Measurements from ENCODE around the gene MAMDC2. TPM values are rescaled to one million over a fixed set of nuclear protein-coding genes. Genes with fewer than 3 reads are reported as not detected.

MAMDC2 gene
- total and polyA plus RNA-seq, 4 donors = 2.0 to 14.6 (median 6.2) TPM

DNA sequence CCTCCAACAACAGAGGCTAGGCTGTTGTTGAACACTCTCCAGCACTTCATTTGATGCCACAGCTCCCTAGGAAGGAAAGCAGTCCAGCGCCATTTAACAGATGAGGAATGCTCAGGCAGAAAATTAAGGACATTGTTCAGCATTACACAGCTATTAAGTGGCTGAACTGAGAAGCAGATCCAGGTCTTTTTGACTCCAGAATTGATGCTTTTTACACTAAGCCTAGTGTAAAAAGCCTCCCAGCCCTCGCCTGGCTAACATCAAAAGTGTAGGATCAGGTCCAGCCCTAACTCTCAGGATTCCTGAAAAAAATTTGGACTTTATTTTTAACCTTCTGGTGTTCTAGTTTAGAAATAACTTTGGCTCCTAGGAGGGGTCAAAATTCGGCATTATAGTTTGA lies 108.7 kb downstream of the MAMDC2 start:
- 20 to 23% methylated on average over 3 of the region's 3 CpGs for WGBS, 2 donors
- Histone ChIP-seq H3K9me3 (ENCODE audit: control insufficient read depth, low read length) (no peaks in the 10 kb centered on the region), H3K4me3 (ENCODE audit: low read length in 2 of 2) (no peak overlapping the region), H3K27me3 (ENCODE audit: control insufficient read depth in 1 of 2, insufficient read depth in 2 of 2, low read length in 1 of 2) (no peaks in the 10 kb centered on the region), H3K27ac (ENCODE audit: low read depth in 1 of 2, low read length in 2 of 2) (peak overlapping the region in 1 of 2 donors; percentile 20), H3K36me3 (ENCODE audit: control insufficient read depth in 1 of 2, insufficient read depth in 2 of 2, low read length in 1 of 2) (peaks cover 0 to 2% of the 10 kb centered on the region in 2 donors), H3K4me1 (ENCODE audit: control insufficient read depth in 1 of 2, insufficient read depth in 2 of 2, low read length in 2 of 2) (no peaks in the 10 kb centered on the region)
- DNase-seq (no peak), ATAC-seq (ENCODE audit: low FRiP score) (no peak)
- intact Hi-C loops (cut with DNase I) = no loop called here

DNA sequence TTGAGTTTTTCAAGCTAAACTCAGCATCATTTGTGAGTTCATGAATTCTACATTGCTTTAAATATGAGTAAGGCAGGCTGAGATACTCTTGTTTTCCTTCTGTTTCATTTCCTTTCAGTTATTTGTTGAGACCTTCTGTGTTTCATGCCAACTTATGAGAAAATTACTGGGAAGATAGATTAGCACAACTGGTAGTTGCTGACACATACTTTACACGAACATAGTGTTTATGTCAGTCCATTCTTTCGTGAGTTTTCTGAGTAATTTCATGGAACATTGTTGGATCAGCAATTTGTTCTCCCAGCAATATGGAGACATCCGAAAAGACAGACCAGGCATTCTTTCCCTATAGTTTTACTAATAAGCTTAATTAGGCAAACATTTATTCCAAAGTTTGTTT lies 113.1 kb downstream of the MAMDC2 start:
- DNase-seq = no peak
- H3K4me3 ChIP-seq (ENCODE audit: low read length in 2 of 2) = no peak overlapping the region
- peaks cover 4 to 6% of the 10 kb centered on the region in 2 donors for H3K4me1 ChIP-seq (ENCODE audit: control insufficient read depth in 1 of 2, insufficient read depth in 2 of 2, low read length in 2 of 2)
- no peaks in the 10 kb centered on the region for H3K36me3 ChIP-seq (ENCODE audit: control insufficient read depth in 1 of 2, insufficient read depth in 2 of 2, low read length in 1 of 2)
- intact Hi-C loops (cut with DNase I) = no loop called here
- WGBS, 2 donors = 55 to 70% methylated on average over 3 of the region's 3 CpGs
- no peaks in the 10 kb centered on the region for H3K27me3 ChIP-seq (ENCODE audit: control insufficient read depth in 1 of 2, insufficient read depth in 2 of 2, low read length in 1 of 2)
- H3K9me3 ChIP-seq (ENCODE audit: control insufficient read depth, low read length) = no peaks in the 10 kb centered on the region
- no peak for ATAC-seq (ENCODE audit: low FRiP score)
- no peak overlapping the region for H3K27ac ChIP-seq (ENCODE audit: low read depth in 1 of 2, low read length in 2 of 2)

DNA sequence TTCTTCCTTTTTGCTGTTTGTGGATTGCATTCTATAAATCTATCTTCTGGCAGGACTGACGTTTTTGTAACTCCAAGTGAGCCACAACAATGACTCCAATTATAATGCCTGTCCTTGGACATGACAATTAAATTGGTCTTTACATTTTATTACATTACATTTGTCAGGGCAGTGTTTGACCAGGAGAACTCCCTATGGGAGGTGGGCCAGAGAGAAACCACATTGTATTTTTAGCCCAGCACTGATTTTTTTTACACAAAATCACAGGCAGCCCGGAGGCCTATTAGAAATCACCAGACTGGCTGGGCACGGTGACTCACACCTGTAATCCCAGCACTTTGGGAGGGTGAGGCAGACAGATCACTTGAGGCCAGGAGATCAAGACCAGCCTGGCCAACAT lies 116.0 kb downstream of the MAMDC2 start:
- no peak for DNase-seq
- no peaks in the 10 kb centered on the region for H3K36me3 ChIP-seq (ENCODE audit: control insufficient read depth in 1 of 2, insufficient read depth in 2 of 2, low read length in 1 of 2)
- no peaks in the 10 kb centered on the region for H3K9me3 ChIP-seq (ENCODE audit: control insufficient read depth, low read length)
- H3K27me3 ChIP-seq (ENCODE audit: control insufficient read depth in 1 of 2, insufficient read depth in 2 of 2, low read length in 1 of 2) = no peaks in the 10 kb centered on the region
- peaks cover 4 to 8% of the 10 kb centered on the region in 2 donors for H3K4me1 ChIP-seq (ENCODE audit: control insufficient read depth in 1 of 2, insufficient read depth in 2 of 2, low read length in 2 of 2)
- H3K27ac ChIP-seq (ENCODE audit: low read depth in 1 of 2, low read length in 2 of 2) = peak overlapping the region in 1 of 2 donors; percentile 6
- no peak overlapping the region for H3K4me3 ChIP-seq (ENCODE audit: low read length in 2 of 2)
- intact Hi-C loops (cut with DNase I) = no loop called here
- WGBS, 2 donors = 31 to 34% methylated on average over 3 of the region's 3 CpGs
- no peak for ATAC-seq (ENCODE audit: low FRiP score)

- Histone ChIP-seq H3K4me3 (ENCODE audit: low read length in 2 of 2) (no peak overlapping the region), H3K36me3 (ENCODE audit: control insufficient read depth in 1 of 2, insufficient read depth in 2 of 2, low read length in 1 of 2) (no peaks in the 10 kb centered on the region), H3K27me3 (ENCODE audit: control insufficient read depth in 1 of 2, insufficient read depth in 2 of 2, low read length in 1 of 2) (no peaks in the 10 kb centered on the region), H3K9me3 (ENCODE audit: control insufficient read depth, low read length) (no peaks in the 10 kb centered on the region), H3K4me1 (ENCODE audit: control insufficient read depth in 1 of 2, insufficient read depth in 2 of 2, low read length in 2 of 2) (peaks cover 4 to 8% of the 10 kb centered on the region in 2 donors), H3K27ac (ENCODE audit: low read depth in 1 of 2, low read length in 2 of 2) (peak overlapping the region; percentile 22 to 74)
- no peak for DNase-seq
- intact Hi-C loops (cut with DNase I) = no loop called here
- WGBS, 2 donors = 39 to 42% methylated on average over 6 of the region's 6 CpGs
- peak; percentile 60 for ATAC-seq (ENCODE audit: low FRiP score)
Observed at GRCh38 chr9:70160686-70161600, 117.3 kb downstream of the MAMDC2 start.

DNA sequence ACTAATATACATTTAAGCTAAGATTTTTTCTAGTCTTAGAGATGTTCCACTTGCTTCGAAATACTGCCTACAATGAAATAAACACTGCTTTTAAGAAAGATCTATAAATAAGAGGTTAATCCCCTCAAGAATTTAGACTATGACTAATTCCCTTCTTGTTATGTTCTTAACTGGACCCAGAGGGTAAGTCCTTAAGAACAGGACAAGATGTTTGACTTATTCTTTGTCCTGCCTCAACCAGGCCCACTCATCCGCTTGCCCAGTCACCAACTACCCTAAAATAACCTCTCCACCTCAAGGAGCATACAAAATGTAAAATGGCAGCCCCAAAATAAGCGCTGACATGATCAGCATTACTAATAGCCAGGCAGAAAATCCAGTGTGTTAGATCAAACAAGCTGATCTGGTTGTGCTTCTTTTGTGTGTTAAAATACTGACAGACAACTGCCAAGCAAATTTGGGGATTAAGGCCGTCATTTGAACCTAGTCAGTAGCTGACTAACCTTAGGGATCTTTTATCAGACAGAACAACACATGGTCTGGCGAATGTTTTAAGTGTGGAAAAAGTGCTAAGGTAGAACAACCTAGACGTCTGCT lies 121.5 kb downstream of the MAMDC2 start:
- Histone ChIP-seq H3K36me3 (ENCODE audit: control insufficient read depth in 1 of 2, insufficient read depth in 2 of 2, low read length in 1 of 2) (no peaks in the 10 kb centered on the region), H3K4me1 (ENCODE audit: control insufficient read depth in 1 of 2, insufficient read depth in 2 of 2, low read length in 2 of 2) (peaks cover 2 to 6% of the 10 kb centered on the region in 2 donors), H3K4me3 (ENCODE audit: low read length in 2 of 2) (no peak overlapping the region), H3K27me3 (ENCODE audit: control insufficient read depth in 1 of 2, insufficient read depth in 2 of 2, low read length in 1 of 2) (no peaks in the 10 kb centered on the region), H3K27ac (ENCODE audit: low read depth in 1 of 2, low read length in 2 of 2) (no peak overlapping the region), H3K9me3 (ENCODE audit: control insufficient read depth, low read length) (no peaks in the 10 kb centered on the region)
- intact Hi-C loops (cut with DNase I) = no loop called here
- ATAC-seq (ENCODE audit: low FRiP score) = no peak
- WGBS, 2 donors = 77 to 81% methylated on average over 6 of the region's 6 CpGs
- no peak for DNase-seq

DNA sequence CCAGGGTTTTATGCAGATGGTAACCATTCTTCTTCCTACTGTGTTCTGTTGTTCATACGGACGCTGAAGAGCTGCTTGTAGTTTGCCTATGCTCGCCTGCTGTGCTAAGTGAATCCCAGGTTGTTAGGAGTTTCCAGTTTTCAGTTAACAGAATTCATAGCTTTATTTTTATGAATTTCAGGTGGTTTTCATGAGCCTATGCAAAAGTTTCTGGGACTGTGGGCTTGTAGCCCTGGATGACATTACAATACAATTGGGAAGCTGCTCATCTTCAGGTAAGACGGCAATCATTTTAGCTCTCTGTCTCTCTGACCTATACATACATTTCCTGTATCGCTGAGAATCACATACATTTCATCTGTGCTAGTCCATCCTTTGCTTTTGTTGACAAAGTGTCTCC lies 124.9 kb downstream of the MAMDC2 start:
- no peak overlapping the region for H3K4me3 ChIP-seq (ENCODE audit: low read length in 2 of 2)
- H3K27me3 ChIP-seq (ENCODE audit: control insufficient read depth in 1 of 2, insufficient read depth in 2 of 2, low read length in 1 of 2) = no peaks in the 10 kb centered on the region
- no peak for DNase-seq
- H3K4me1 ChIP-seq (ENCODE audit: control insufficient read depth in 1 of 2, insufficient read depth in 2 of 2, low read length in 2 of 2) = no peaks in the 10 kb centered on the region
- H3K9me3 ChIP-seq (ENCODE audit: control insufficient read depth, low read length) = no peaks in the 10 kb centered on the region
- 95 to 96% methylated on average over 5 of the region's 5 CpGs for whole genome bisulfite sequencing, 2 donors
- intact Hi-C loops (cut with DNase I) = no loop called here
- ATAC-seq (ENCODE audit: low FRiP score) = no peak
- no peaks in the 10 kb centered on the region for H3K36me3 ChIP-seq (ENCODE audit: control insufficient read depth in 1 of 2, insufficient read depth in 2 of 2, low read length in 1 of 2)
- H3K27ac ChIP-seq (ENCODE audit: low read depth in 1 of 2, low read length in 2 of 2) = no peak overlapping the region

DNA sequence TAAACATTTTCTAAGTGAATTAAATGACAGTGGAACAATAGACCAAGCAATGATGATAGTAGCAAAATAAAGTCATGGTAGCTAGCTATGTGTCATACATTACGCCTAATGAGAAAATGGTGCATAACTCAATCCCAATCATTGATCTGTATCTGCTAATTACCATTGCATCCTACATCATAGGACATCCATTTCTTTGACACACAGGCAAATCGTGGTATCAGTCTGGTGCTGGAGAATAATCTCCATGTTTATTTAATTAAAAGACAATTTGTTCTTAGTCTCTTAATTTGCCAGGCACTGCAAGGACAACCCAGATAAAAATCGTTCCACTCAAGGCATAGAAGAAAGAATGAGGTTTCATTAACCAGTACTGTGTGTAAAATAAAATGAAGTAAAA lies 125.6 kb downstream of the MAMDC2 start:
- Histone ChIP-seq H3K27me3 (ENCODE audit: control insufficient read depth in 1 of 2, insufficient read depth in 2 of 2, low read length in 1 of 2) (no peaks in the 10 kb centered on the region), H3K36me3 (ENCODE audit: control insufficient read depth in 1 of 2, insufficient read depth in 2 of 2, low read length in 1 of 2) (no peaks in the 10 kb centered on the region), H3K4me3 (ENCODE audit: low read length in 2 of 2) (no peak overlapping the region), H3K27ac (ENCODE audit: low read depth in 1 of 2, low read length in 2 of 2) (no peak overlapping the region), H3K9me3 (ENCODE audit: control insufficient read depth, low read length) (no peaks in the 10 kb centered on the region), H3K4me1 (ENCODE audit: control insufficient read depth in 1 of 2, insufficient read depth in 2 of 2, low read length in 2 of 2) (no peaks in the 10 kb centered on the region)
- intact Hi-C loops (cut with DNase I) = no loop called here
- DNase-seq (no peak), ATAC-seq (ENCODE audit: low FRiP score) (no peak)
- WGBS, 2 donors = 84% methylated on average over 3 of the region's 3 CpGs

GRCh38 chr9:70170151-70170790 lies 126.6 kb downstream of the MAMDC2 start:
- Histone ChIP-seq H3K27ac (ENCODE audit: low read depth in 1 of 2, low read length in 2 of 2) (no peak overlapping the region), H3K27me3 (ENCODE audit: control insufficient read depth in 1 of 2, insufficient read depth in 2 of 2, low read length in 1 of 2) (no peaks in the 10 kb centered on the region), H3K9me3 (ENCODE audit: control insufficient read depth, low read length) (no peaks in the 10 kb centered on the region), H3K4me1 (ENCODE audit: control insufficient read depth in 1 of 2, insufficient read depth in 2 of 2, low read length in 2 of 2) (no peaks in the 10 kb centered on the region), H3K4me3 (ENCODE audit: low read length in 2 of 2) (no peak overlapping the region), H3K36me3 (ENCODE audit: control insufficient read depth in 1 of 2, insufficient read depth in 2 of 2, low read length in 1 of 2) (no peaks in the 10 kb centered on the region)
- 82 to 83% methylated on average over 7 of the region's 7 CpGs for WGBS, 2 donors
- DNase-seq (no peak), ATAC-seq (ENCODE audit: low FRiP score) (no peak)
- intact Hi-C loops (cut with DNase I) = no loop called here
